ENCODE results near the gene MSRB3. TPM values are rescaled to one million over a fixed set of nuclear protein-coding genes. Genes with fewer than 3 reads are reported as not detected.

The MSRB3 gene
- total RNA-seq (2022) = 1.4 and 1.5 TPM in 2 replicates
- percentile 24 among the genes with signal in this experiment for Bru-seq, nascent RNA
- percentile 25 among the genes with signal in this experiment for BruChase-seq, experiment 1, labeled RNA remaining after a 6-hour chase
- BruChase-seq, experiment 2, labeled RNA remaining after a 2-hour chase = percentile 26 among the genes with signal in this experiment
- long read RNA-seq, partial matches to known transcripts = 0 of 2 reads
- long read RNA-seq, other reads (novel, unspliced or antisense) = 1 of 2 reads

- peak; percentile 61 for DNase-seq
- CTCF ChIA-PET = no interaction called here
- Mint-ChIP-seq H3K4me1 (ENCODE audit: low read depth, unreplicated experiment) (no peaks in the 10 kb centered on the region), H3K4me3 (ENCODE audit: low read depth, unreplicated experiment) (peak within 1 kb of the TSS; percentile 63), H3K36me3 (ENCODE audit: insufficient read depth, unreplicated experiment) (peaks cover 16% of the 10 kb centered on the region), H3K9me3 (ENCODE audit: low read depth, unreplicated experiment) (no peaks in the 10 kb centered on the region), H3K27me3 (ENCODE audit: unreplicated experiment) (peaks cover 39% of the 10 kb centered on the region), H3K27ac (ENCODE audit: unreplicated experiment) (no peak within 1 kb of the TSS)
- TF ChIP-seq, protein P1, sequence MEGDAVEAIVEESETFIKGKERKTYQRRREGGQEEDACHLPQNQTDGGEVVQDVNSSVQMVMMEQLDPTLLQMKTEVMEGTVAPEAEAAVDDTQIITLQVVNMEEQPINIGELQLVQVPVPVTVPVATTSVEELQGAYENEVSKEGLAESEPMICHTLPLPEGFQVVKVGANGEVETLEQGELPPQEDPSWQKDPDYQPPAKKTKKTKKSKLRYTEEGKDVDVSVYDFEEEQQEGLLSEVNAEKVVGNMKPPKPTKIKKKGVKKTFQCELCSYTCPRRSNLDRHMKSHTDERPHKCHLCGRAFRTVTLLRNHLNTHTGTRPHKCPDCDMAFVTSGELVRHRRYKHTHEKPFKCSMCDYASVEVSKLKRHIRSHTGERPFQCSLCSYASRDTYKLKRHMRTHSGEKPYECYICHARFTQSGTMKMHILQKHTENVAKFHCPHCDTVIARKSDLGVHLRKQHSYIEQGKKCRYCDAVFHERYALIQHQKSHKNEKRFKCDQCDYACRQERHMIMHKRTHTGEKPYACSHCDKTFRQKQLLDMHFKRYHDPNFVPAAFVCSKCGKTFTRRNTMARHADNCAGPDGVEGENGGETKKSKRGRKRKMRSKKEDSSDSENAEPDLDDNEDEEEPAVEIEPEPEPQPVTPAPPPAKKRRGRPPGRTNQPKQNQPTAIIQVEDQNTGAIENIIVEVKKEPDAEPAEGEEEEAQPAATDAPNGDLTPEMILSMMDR (IDR thresholded peaks at IDR 0.05; ENCODE audit: unreplicated experiment) = no peak
- intact Hi-C loops (cut with micrococcal nuclease; ENCODE audit: unreplicated experiment) = no loop called here
- BruUV-seq (replicated peaks) = no TSS peak
These were observed at the start of gene MSRB3 for GRCh38 chr12:65278576-65279368. Gene MSRB3, plus strand, starts transcription at chr12:65278683. Its CDS starts 29,897 bp downstream, at chr12:65308580.

DNA sequence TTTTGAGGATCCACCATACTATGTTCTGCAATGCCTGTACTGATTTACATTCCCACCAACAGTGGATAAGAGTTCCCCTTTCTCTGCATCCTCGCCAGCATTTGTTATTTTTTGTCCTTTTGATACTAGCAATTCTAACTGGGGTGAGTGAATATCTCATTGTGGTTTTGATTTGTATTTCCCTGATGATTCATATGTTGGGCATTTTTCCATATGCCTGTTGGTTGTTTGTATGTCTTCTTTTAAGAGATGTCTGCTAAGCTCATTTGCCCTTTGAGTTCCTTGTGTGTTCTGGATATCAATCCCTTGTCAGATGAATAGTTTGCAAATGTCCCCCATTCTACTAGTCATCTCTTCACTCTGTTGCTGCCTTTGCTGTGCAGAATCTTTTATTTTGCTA, 49.0 kb upstream of the MSRB3 start:
- no peak for DNase-seq
- peaks cover 8% of the 10 kb centered on the region for H3K4me1 Mint-ChIP-seq (ENCODE audit: low read depth, unreplicated experiment)
- H3K27ac Mint-ChIP-seq (ENCODE audit: unreplicated experiment) = no peak overlapping the region
- peaks cover 5% of the 10 kb centered on the region for H3K9me3 Mint-ChIP-seq (ENCODE audit: low read depth, unreplicated experiment)
- CTCF ChIA-PET = interaction anchor here (0.6 kb wide), 1 partner anchor 548 kb away, joined by 3 read pairs; no protein-coding TSS in a partner anchor
- no peaks in the 10 kb centered on the region for H3K27me3 Mint-ChIP-seq (ENCODE audit: unreplicated experiment)
- intact Hi-C loops (cut with micrococcal nuclease; ENCODE audit: unreplicated experiment) = no loop called here
- H3K4me3 Mint-ChIP-seq (ENCODE audit: low read depth, unreplicated experiment) = no peak overlapping the region
- BruUV-seq (replicated peaks) = no TSS peak
- TF ChIP-seq, protein P1 (IDR thresholded peaks at IDR 0.05; ENCODE audit: unreplicated experiment) = no peak
- H3K36me3 Mint-ChIP-seq (ENCODE audit: insufficient read depth, unreplicated experiment) = peaks cover 8% of the 10 kb centered on the region

DNA sequence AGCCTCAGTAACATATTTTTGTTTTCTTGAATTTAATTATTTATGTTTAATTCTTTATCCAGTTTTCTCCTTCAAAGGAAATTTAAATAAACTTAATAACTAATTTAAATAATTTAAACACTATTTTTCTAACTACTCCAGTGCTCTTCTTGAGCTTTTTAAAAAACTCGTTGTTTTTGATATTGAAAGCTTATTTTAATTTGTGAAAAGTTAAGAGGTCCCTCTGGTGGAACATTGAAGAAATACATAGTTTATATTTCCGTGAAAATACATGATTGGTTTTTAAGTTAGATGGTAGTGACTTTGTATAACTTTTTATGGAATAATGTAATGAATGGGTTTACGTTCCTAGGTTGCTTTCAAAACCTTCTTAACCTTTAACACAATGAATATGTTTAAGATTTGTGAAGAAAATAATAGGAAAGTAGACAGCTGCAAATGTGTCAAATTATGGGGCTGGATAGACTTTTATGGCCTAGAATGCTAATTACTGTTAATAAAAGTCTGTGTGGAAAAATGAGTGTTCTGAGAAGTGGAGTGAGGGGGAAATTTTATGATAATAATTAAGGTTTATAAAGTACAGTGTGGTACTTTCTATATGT, 45.9 kb upstream of the MSRB3 start:
- Mint-ChIP-seq H3K4me3 (ENCODE audit: low read depth, unreplicated experiment) (no peak overlapping the region), H3K27me3 (ENCODE audit: unreplicated experiment) (no peaks in the 10 kb centered on the region), H3K9me3 (ENCODE audit: low read depth, unreplicated experiment) (peaks cover 3% of the 10 kb centered on the region), H3K27ac (ENCODE audit: unreplicated experiment) (no peak overlapping the region), H3K36me3 (ENCODE audit: insufficient read depth, unreplicated experiment) (peaks cover 5% of the 10 kb centered on the region), H3K4me1 (ENCODE audit: low read depth, unreplicated experiment) (peaks cover 8% of the 10 kb centered on the region)
- DNase-seq = no peak
- intact Hi-C loops (cut with micrococcal nuclease; ENCODE audit: unreplicated experiment) = loop anchor here (1.0 to 5.0 kb wide), 3 partner anchors 64 to 341 kb away; partner anchors contain the start of gene WIF1
- CTCF ChIA-PET = interaction anchor here (0.7 to 1.3 kb wide), 8 partner anchors 8 to 437 kb away, joined by 3 to 7 read pairs (median 4); partner anchors contain the start of gene LEMD3
- no TSS peak for BruUV-seq (replicated peaks)
- TF ChIP-seq, protein P1 (IDR thresholded peaks at IDR 0.05; ENCODE audit: unreplicated experiment) = peak; percentile 56

DNA sequence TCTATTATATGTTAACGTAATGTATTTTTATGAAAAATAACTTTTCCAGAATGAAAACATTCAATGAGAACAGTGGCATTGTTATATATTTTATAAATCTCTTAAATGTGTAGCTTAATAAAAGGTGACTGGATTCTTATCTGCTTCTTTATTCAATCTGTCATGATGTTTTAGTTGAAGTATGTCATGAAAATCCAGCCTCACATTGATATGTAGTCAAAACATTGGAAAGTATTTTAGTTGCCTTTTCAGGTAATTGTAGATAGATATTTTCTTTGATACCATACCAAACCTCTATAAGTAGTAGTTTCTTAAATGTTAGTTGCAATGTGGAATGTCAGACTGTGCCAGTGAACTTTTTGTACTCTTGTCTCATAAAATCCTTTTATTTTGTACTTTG, 41.3 kb upstream of the MSRB3 start:
- Mint-ChIP-seq H3K27me3 (ENCODE audit: unreplicated experiment) (no peaks in the 10 kb centered on the region), H3K9me3 (ENCODE audit: low read depth, unreplicated experiment) (no peaks in the 10 kb centered on the region), H3K36me3 (ENCODE audit: insufficient read depth, unreplicated experiment) (no peaks in the 10 kb centered on the region), H3K4me3 (ENCODE audit: low read depth, unreplicated experiment) (no peak overlapping the region), H3K4me1 (ENCODE audit: low read depth, unreplicated experiment) (peaks cover 8% of the 10 kb centered on the region), H3K27ac (ENCODE audit: unreplicated experiment) (no peak overlapping the region)
- TF ChIP-seq, protein P1 (IDR thresholded peaks at IDR 0.05; ENCODE audit: unreplicated experiment) = no peak
- DNase-seq = no peak
- BruUV-seq (replicated peaks) = no TSS peak
- CTCF ChIA-PET = no interaction called here
- intact Hi-C loops (cut with micrococcal nuclease; ENCODE audit: unreplicated experiment) = no loop called here
